NCI-H526 (cell line): ENCODE measurements around the gene ADAMTS2.
A peak's percentile ranks its signal among the peaks of the same experiment; 100 is the strongest.

ENCODE experiments used
- DNase-seq, 2 experiments: peaks; one replicate each; lab custom pipeline; 2025; lab: John Stamatoyannopoulos, UW

Gene ADAMTS2

DNA sequence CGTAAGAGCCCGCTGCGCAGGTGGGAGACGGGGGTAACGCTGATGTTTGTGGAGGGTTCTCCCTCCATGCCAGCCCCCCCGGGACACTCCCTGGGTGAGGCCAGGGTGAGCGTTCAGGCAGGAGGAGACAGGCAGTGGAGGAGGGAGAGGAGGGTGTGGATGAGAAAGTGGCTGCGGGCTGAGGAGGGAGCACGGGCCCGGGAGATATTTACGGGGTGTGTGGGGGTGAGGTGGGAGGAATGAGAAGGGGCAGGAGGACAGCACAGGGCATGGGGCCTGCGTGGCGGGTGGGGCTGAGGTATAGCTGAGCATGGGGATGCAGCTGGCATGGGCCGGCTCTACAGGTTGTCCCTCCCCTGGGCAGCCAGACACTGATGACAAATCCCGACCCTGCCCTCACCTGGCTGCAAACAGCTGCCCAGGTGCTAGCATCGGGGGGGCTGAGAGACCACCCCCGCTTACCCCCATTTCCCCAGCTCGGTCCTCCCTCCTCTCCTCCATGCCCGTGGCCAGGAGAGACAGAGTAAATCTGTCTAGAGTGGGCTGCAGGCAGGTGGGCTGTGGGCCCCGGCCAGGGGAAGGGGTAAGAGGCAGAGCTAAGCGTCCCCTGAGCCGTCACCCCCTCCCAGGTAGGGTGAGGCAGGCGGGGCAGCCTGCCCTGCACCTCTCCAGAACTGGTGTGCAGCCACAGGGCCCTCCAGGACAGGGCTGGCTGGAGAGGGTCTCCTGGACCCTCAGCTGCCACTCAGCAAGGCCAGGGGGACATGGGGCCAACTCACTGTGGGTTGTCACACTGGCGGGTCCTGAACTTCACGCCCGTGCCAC lies 205.9 kb downstream of the ADAMTS2 start:
- DNase-seq = no peak

- no peak for DNase-seq
Observed at GRCh38 chr5:179138568-179138925, 206.7 kb downstream of the ADAMTS2 start.

- DNase-seq = peak in 1 of 2 experiments; percentile 1
Observed at GRCh38 chr5:179137643-179138567, 207.4 kb downstream of the ADAMTS2 start.

- DNase-seq = no peak
Observed at GRCh38 chr5:179137016-179137642, 208.1 kb downstream of the ADAMTS2 start.

DNA sequence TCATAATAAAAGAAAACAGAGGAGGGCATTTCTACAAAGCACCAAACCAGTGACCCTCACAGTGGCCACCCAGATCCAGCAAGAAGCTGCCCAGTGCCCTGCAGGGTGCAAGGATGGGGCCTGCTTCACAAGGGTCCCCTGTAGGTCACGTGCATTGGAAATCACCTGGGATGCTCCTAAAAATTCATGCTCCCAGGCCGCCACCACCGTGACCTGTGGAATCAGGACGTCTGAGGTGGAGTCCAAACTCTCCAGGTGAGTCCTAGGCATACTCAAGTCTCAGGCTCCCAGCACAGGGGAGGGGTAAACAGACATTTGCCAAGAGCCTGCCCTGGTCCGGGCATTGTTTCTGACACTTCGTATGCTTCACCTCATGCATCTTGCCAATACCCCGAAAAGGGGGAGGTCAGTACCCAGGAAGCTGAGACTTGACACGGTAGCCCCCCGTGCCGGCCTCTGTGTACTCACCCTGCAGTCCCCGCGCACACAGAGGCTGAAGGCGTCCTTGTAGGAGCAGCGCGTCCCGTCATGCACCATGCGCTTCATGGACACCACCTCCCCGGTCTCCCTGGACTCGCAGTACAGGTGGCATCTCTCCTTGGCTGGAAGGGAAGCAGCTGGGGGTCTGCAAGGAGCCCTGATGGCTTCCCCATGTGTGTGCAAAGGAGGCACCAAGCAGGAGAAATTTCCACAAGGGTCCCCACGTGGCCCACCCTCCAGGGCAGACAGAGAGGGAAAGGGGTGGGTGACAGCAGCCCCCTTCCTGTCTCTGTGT lies 209.6 kb downstream of the ADAMTS2 start:
- DNase-seq = no peak

- DNase-seq = no peak
Observed at GRCh38 chr5:179135006-179135405, 210.3 kb downstream of the ADAMTS2 start.

- no peak for DNase-seq
Observed at GRCh38 chr5:179134511-179134910, 210.8 kb downstream of the ADAMTS2 start.

DNA sequence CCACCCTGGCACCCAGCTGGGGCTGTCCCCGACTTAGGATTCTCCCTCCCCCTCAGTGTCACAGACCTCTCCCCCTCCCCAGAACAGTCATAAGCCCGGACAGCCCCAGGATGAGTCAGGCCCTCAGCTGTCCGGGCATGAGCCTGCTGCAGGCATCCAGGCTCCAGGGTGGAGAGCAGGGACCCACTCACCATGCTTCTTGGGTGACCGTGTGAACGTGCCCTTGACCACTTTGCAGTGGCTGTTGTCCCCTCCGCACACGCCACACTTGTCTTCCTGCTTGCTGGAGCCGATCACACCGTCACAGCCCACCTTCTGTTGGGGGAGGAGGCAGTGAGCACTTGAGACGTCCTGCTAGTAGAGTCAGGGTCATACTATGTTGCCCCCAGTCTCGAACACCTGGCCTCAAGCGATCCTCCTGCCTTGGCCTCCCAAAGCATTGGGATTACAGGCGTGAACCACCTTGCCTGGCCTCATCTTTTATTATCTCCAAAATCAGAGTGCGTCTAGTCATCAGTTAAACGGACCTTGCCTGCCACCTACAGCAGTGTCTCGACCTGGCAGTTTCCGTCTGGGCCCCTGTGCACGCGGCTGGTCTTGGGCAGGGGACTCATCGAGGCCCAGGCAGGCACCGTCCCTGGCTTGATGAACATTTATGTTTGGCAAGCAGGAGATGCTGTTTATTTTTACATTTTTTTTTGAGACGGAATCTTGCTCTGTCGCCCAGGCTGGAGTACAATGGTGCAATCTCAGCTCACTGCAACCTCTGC lies 212.5 kb downstream of the ADAMTS2 start:
- DNase-seq = peak in 1 of 2 experiments; percentile 0

DNA sequence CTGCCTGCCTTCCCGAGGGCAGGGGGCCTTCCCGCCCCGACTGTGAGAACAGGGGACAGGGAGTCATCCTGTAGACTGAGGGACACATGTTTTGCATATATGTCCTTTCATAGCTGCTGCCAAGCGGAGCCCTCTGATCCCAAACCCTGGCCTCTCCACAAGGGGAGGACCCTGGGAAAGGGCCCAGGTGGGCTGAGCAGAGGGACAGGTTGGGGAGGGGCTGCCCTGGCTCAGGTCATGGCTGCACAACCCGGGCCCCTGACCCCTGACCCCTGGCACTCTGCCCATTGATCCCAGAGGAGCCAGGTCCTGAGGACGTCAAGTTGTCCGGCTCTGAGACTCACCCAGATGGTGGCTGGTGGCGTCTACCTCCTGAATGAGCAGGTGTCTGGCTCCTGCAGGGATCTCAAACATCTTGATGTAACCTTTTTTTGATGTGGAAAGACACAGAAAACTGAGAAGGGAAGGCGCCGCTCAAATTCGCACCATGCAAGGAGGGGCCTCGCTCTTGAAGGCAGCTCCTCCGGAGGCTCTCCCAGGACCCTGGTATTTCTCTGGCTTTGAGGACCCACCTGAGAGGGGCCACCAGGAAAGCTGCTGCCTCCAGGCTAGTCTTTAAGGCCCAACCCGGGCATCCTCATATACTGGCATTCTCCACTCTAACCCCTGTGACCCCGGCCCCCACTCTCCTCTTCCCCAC lies 213.2 kb downstream of the ADAMTS2 start:
- no peak for DNase-seq

DNA sequence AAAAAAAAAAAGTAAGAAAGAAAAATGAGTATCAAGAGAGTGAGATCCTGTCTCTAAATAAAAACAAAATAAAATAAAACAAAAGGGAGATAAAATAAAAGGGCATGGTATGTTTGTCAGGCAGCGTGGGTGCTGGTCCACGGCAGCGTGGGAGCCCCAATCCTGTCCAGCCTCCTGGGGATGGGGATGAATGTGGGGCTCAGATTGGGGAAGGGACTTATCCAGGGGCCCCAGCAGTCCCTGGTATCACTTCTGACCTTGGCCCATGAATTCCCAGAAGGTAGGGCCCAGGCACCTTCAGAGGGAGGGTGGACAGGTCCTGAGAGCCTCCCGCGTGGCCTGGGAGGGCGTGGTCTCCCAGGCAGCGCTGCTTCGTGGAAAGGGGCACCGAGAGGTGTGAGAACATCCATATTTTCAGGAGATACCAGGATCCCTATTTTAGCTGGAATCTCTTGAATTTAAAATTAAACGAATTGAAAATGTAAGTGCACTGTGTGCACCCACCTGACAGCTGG lies 213.9 kb downstream of the ADAMTS2 start:
- no peak for DNase-seq

GRCh38 chr5:179130101-179130681 lies 215.1 kb downstream of the ADAMTS2 start:
- no peak for DNase-seq

DNA sequence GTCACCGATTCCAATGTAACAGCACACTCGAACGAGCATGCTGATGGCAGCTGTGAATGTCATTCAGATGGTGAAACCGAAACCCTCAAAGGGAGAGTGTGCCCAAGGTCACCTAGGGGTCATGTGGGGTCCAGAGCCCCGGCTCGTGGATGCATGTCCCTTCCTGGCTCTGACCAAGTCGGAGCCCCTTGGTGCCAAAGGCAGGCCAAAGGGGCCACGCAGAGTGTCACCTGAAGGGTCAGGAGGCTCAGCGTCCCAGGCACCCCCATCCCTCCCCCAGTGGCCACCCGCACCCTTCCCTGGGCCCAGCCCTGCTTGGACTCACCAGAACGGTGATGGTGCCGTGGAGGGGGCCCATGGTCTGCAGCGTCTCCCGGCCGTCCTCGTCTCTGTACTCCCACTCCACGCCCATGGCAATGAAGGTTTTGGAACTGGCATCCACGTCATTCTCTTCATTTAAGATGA lies 215.6 kb downstream of the ADAMTS2 start:
- DNase-seq = no peak

GRCh38 chr5:179128976-179129375 lies 216.3 kb downstream of the ADAMTS2 start:
- no peak for DNase-seq

DNA sequence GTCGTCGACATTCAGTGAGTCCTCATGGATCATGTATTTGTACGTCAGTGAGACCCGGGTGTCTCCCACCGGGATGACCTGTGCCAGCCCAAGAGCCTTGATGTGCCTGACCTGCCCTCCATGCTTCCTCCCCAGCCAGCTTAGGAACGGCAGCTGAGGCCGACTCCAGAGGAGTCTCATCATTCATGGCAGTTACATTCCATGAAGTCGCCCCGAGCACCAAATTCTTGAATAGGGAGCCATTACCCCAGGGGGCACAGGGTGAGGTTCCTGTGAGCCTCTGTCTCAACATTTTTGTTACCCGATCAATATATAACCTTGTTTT lies 217.3 kb downstream of the ADAMTS2 start:
- DNase-seq = no peak

DNA sequence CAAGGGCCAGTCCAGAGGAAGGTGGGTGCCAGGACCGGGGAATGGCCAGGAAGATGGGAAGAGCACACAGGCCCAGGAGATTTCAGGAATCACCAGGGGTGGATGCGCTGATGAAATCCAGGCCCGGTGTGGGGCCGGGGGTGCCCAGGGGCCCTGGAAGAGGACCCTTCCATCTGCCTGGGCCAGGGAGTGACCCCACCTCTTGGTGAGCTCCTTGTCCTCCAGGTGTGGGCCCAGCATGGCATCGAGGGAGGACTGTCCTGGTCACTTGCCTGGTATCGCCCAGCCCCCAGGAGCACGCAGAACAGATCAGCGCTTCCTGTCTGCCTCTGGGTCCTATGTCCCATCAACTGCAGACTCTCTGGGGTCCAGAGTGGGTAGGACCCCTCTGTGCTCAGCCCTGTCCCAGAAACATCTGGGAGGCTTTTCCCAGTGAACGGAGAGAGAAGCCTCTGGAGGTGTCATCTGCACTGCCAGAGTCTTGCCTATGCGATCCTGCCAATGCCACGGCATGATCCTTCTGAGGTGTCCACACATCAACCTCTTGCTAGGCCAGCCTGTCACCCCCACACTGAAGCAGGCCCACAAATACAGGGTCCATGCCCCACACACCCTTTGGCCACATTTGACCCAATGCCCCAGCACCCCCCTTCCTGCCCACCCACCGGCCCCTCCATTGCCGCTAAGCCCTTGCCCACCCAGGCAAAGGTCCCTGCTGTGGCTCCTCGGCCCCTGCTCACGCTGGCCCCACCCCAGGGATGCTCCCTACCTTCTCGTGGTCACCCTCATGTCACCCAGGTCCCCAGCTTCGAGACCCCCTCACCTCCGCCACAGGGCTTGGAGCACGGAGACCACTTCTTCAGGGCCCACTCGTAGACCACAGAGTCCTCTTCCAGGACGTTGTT lies 217.9 kb downstream of the ADAMTS2 start:
- DNase-seq = no peak

DNA sequence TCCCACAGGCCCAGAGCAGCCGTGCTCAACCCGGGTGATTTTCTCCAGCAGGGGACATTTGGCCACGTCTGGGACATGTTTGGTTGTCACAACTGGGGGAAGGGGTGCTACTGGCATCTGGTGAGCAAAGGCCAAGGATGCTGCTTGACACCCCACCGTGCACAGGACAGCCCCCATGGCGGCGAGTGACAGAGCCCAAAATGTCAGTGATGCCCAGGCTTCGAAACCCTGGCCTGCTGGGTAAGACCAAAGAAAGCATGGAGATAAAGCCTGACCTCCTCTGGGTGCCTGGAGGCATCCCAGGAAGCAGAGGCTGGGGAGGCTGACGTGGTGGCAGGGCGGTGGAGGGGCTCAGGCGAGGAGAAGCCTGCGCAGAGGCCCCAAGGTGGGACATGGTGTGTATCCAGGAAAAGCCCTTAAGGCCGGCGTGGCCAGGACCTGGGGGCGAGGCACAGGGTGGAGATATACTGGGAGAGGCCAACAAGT lies 218.7 kb downstream of the ADAMTS2 start:
- DNase-seq = no peak

GRCh38 chr5:179125789-179126505 lies 219.3 kb downstream of the ADAMTS2 start:
- DNase-seq = no peak
